GM23248 (cell line): ENCODE measurements around the gene ITGB2. TPM values are rescaled to one million over a fixed set of nuclear protein-coding genes. Genes with fewer than 3 reads are reported as not detected.

ENCODE experiments used
- DNase-seq: peaks from one replicate; pipeline ENCODE4 v3.0.0-alpha.2; 2015
- H2AFZ ChIP-seq: fragments of 200-600 bp; sonication (generic); 2 replicates; pipeline ENCODE4 v1.6.1; 2016; ENCODE audit warnings: antibody characterized with exemption
- H3F3A ChIP-seq: fragments of 200-600 bp; sonication (generic); 2 replicates; pipeline ENCODE4 v1.6.1; 2016; ENCODE audit warnings: mild to moderate bottlenecking, antibody characterized with exemption, mixed run types; ENCODE audit not compliant: insufficient read depth
- H3K27ac ChIP-seq: fragments of 200-600 bp; sonication (generic); 2 replicates; pipeline ENCODE4 v1.5.1; 2016; ENCODE audit warnings: mild to moderate bottlenecking
- H3K27me3 ChIP-seq: fragments of 200-600 bp; sonication (generic); replicated peaks from 2 replicates; pipeline ENCODE4 v1.6.1; 2016; ENCODE audit warnings: mild to moderate bottlenecking; ENCODE audit not compliant: insufficient read depth
- H3K36me3 ChIP-seq: fragments of 200-600 bp; sonication (generic); 2 replicates; pipeline ENCODE4 v1.6.1; 2016; ENCODE audit warnings: low read depth, mild to moderate bottlenecking
- H3K4me1 ChIP-seq: fragments of 200-600 bp; sonication (generic); 2 replicates; pipeline ENCODE4 v1.6.1; 2016; ENCODE audit warnings: mild to moderate bottlenecking; ENCODE audit not compliant: insufficient read depth
- H3K4me2 ChIP-seq: fragments of 200-600 bp; sonication (generic); one replicate; pipeline ENCODE4 v1.6.1; 2016; ENCODE audit warnings: mild to moderate bottlenecking; ENCODE audit not compliant: unreplicated experiment
- H3K4me3 ChIP-seq: fragments of 200-600 bp; sonication (generic); 2 replicates; pipeline ENCODE4 v1.5.1; 2016; ENCODE audit warnings: mild to moderate bottlenecking
- H3K79me2 ChIP-seq: fragments of 200-600 bp; sonication (generic); 2 replicates; pipeline ENCODE4 v1.6.1; 2016; ENCODE audit warnings: mild to moderate bottlenecking; ENCODE audit not compliant: insufficient read depth
- H3K9ac ChIP-seq: fragments of 200-600 bp; sonication (generic); 2 replicates; pipeline ENCODE4 v1.6.1; 2016; ENCODE audit warnings: mild to moderate bottlenecking
- H3K9me2 ChIP-seq: fragments of 200-600 bp; sonication (generic); 2 replicates; pipeline ENCODE4 v1.6.1; 2016; ENCODE audit warnings: mixed run types, mild to moderate bottlenecking, moderate library complexity; ENCODE audit not compliant: insufficient read depth
- H3K9me3 ChIP-seq: fragments of 200-600 bp; sonication (generic); one replicate; pipeline ENCODE4 v1.6.1; 2017; ENCODE audit warnings: low read depth
- H4K20me1 ChIP-seq: fragments of 200-600 bp; sonication (generic); 2 replicates; pipeline ENCODE4 v1.6.0; 2016; ENCODE audit not compliant: insufficient read depth
- EZH2 ChIP-seq: fragments of 200-600 bp; sonication (generic); IDR thresholded peaks from 2 replicates; pipeline ENCODE4 v1.6.1; 2018; ENCODE audit warnings: antibody characterized with exemption, mild to moderate bottlenecking; ENCODE audit not compliant: insufficient read depth, poor library complexity, severe bottlenecking
- EZH2phosphoT487 ChIP-seq: fragments of 200-600 bp; sonication (generic); IDR thresholded peaks from 2 replicates; pipeline ENCODE4 v1.6.1; 2018; ENCODE audit warnings: antibody characterized with exemption, moderate library complexity, mild to moderate bottlenecking, low read depth; ENCODE audit not compliant: insufficient read depth
- WGBS, 2 experiments: methylation state at CpG; one replicate each; pipeline ENCODE4 v1.1.6; 2015 to 2017; ENCODE audit warnings: low lambda C conversion rate in 2 of 2, low coverage in 1 of 2; ENCODE audit errors: missing lambda C conversion rate in 2 of 2; 5-methylcytosine and 5-hydroxymethylcytosine counted together
- in situ Hi-C: fragments of 300-500 bp; cut with MboI; formaldehyde crosslinking; loops from 2 replicates; pipeline ENCODE4 v1.15.0; 2020
- polyA plus RNA-seq: library from polyadenylated mRNA; unstranded; fragments of >200 nt; fragmentation: Nextera tagmentation; extraction: Ambion mirVana; gene quantifications from 2 replicates; pipeline ENCODE4 v1.2.1, GENCODE V29; 2016
- total RNA-seq: library from RNA; depleted of rRNA; stranded (reverse); fragments of >200 nt; shearing (Covaris generic); gene quantifications from 2 replicates; pipeline ENCODE4 v1.2.3, GENCODE V29; 2014

ITGB2 gene
- total and polyA plus RNA-seq, 2 experiments from 2014 or later, result 1.3 to 2.2 TPM

DNA sequence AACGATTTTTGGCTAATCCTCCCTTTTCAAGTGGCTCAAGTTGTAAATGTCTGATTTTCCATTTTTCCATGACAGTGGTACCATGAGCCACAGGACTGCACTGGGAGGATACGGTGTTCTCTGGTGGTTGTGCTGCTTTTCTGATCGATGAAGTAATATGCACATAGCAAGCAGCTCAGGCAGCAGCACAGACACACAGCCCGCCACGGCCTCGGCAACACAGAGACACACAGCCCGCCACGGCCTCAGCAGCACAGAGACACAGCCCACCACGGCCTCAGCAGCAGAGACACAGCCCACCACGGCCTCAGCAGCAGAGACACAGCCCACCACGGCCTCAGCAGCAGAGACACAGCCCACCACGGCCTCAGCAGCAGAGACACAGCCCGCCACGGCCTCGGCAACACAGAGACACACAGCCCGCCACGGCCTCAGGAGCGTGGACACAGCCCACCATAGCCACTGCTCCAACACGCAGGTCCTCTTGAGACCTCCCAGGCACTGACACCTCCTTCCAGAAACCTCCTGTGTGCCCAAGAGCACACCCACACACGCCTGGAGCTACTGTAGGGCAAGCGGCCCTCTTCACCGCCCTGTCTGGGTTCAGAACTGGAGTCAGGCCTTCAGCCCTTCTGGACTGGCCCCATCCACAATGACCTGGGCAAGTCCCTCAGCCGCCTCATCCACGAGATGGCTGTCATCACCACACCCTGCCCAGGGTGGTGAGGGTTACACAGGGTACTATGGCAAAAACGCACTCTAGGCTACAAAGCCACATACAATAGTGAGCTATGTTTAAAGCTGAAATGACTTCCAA is 57.6 kb downstream of the ITGB2 start:
- no peak for DNase-seq
- H3K36me3 ChIP-seq, result peaks cover 36% of the 10 kb centered on the region

DNA sequence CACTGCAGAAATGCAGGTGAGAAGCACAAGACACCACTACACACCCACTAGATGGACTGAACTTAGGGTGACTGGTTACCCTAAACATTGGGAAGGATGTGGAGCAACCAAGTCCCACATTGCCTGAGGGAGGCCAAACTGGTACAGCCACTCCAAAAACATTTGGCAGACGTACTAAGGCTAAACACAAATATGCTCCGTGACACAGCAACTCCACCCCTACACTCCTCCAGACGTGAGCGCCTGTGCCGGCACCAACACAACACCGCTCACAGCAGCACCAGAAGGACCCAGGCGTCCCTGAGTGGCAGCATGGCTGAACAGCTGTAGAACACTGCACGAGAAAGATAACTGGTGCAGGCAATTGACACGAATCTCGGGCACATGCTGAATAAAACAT is 61.9 kb downstream of the ITGB2 start:
- H3K27me3 ChIP-seq, result no peaks in the 10 kb centered on the region
- no peaks in the 10 kb centered on the region for H3F3A ChIP-seq
- H3K4me2 ChIP-seq, result no peak overlapping the region
- peaks cover 100% of the 10 kb centered on the region for H3K79me2 ChIP-seq
- no peak overlapping the region for H3K9ac ChIP-seq
- H2AFZ ChIP-seq, result no peak overlapping the region
- no peak for TF ChIP-seq EZH2phosphoT487
- TF ChIP-seq EZH2, result no peak
- in situ Hi-C loops, result no loop called here
- no peak for DNase-seq
- H3K4me3 ChIP-seq, result no peak overlapping the region
- no peaks in the 10 kb centered on the region; the same call in 1 of the 2 replicates for H3K4me1 ChIP-seq
- WGBS, 2 experiments, result 79 to 88% methylated on average over 10 of the region's 10 CpGs
- no peaks in the 10 kb centered on the region for H3K9me3 ChIP-seq
- H3K27ac ChIP-seq, result no peak overlapping the region
- no peaks in the 10 kb centered on the region for H3K9me2 ChIP-seq
- H4K20me1 ChIP-seq, result peaks cover 35% of the 10 kb centered on the region; the same call in 1 of the 2 replicates
- peaks cover 49% of the 10 kb centered on the region for H3K36me3 ChIP-seq

More for the DNA sequence above, 57.6 kb downstream of the ITGB2 start:
- peaks cover 26% of the 10 kb centered on the region; the same call in 1 of the 2 replicates for H4K20me1 ChIP-seq
- H3K4me1 ChIP-seq, result peaks cover 27% of the 10 kb centered on the region
- TF ChIP-seq EZH2phosphoT487 (no peak), EZH2 (no peak)
- H3K27me3 ChIP-seq, result no peaks in the 10 kb centered on the region
- H3F3A ChIP-seq, result peaks cover 16% of the 10 kb centered on the region
- H3K9me2 ChIP-seq, result no peaks in the 10 kb centered on the region
- no peak overlapping the region for H3K4me2 ChIP-seq
- 85 to 89% methylated on average over 25 of the region's 25 CpGs for WGBS, 2 experiments
- H3K4me3 ChIP-seq, result no peak overlapping the region
- H3K79me2 ChIP-seq, result peaks cover 100% of the 10 kb centered on the region
- H2AFZ ChIP-seq, result no peak overlapping the region
- no peak overlapping the region for H3K9ac ChIP-seq
- no peaks in the 10 kb centered on the region for H3K9me3 ChIP-seq
- H3K27ac ChIP-seq, result no peak overlapping the region
- in situ Hi-C loops, result no loop called here

DNA sequence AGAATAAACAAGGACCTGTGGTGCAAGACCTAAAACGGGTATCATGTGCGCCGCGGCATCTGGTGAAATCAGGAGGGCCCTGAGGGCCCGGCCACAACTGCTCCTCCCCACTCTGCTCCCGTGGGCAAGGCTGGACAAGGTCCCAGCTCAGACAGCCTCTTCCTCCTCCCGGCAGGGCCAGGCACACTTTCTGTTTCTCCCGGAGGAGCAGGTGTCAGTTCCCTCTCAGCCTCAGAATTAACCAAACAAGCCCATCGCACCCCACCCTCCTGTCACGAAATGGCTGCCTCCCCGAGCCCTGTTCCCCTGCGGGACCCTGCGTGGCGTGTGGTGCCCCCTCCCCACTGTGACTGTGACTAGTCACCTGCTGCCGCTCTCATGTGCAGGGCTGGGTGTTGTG is 62.4 kb downstream of the ITGB2 start:
- H3K9ac ChIP-seq, result no peak overlapping the region
- TF ChIP-seq EZH2 (no peak), EZH2phosphoT487 (no peak)
- no peaks in the 10 kb centered on the region for H3F3A ChIP-seq
- no peaks in the 10 kb centered on the region; the same call in 1 of the 2 replicates for H3K4me1 ChIP-seq
- H3K79me2 ChIP-seq, result peaks cover 100% of the 10 kb centered on the region
- WGBS, 2 experiments, result 83 to 88% methylated on average over 15 of the region's 15 CpGs
- no peak for DNase-seq
- no peak overlapping the region for H3K27ac ChIP-seq
- H2AFZ ChIP-seq, result no peak overlapping the region
- no peaks in the 10 kb centered on the region for H3K9me3 ChIP-seq
- in situ Hi-C loops, result no loop called here
- H4K20me1 ChIP-seq, result peaks cover 30% of the 10 kb centered on the region; the same call in 1 of the 2 replicates
- no peak overlapping the region for H3K4me2 ChIP-seq
- no peaks in the 10 kb centered on the region for H3K27me3 ChIP-seq
- peaks cover 47% of the 10 kb centered on the region for H3K36me3 ChIP-seq
- H3K9me2 ChIP-seq, result no peaks in the 10 kb centered on the region
- H3K4me3 ChIP-seq, result no peak overlapping the region

GRCh38 chr21:44857127-44857892 is 63.4 kb downstream of the ITGB2 start:
- no peaks in the 10 kb centered on the region for H3K9me2 ChIP-seq
- WGBS, 2 experiments, result 90 to 93% methylated on average over 16 of the region's 16 CpGs
- H3K79me2 ChIP-seq, result peaks cover 100% of the 10 kb centered on the region
- H3K27ac ChIP-seq, result no peak overlapping the region
- H3K27me3 ChIP-seq, result no peaks in the 10 kb centered on the region
- no peak for DNase-seq
- no peaks in the 10 kb centered on the region for H3K9me3 ChIP-seq
- TF ChIP-seq EZH2, result no peak
- H3K4me3 ChIP-seq, result no peak overlapping the region
- H3K36me3 ChIP-seq, result peaks cover 43% of the 10 kb centered on the region
- no peak overlapping the region for H3K4me2 ChIP-seq
- no peaks in the 10 kb centered on the region; the same call in 1 of the 2 replicates for H3K4me1 ChIP-seq
- no peaks in the 10 kb centered on the region for H3F3A ChIP-seq
- peaks cover 29% of the 10 kb centered on the region; the same call in 1 of the 2 replicates for H4K20me1 ChIP-seq
- in situ Hi-C loops, result no loop called here
- H2AFZ ChIP-seq, result no peak overlapping the region
- H3K9ac ChIP-seq, result no peak overlapping the region
